Measurements from ENCODE around the gene NOS1. TPM values are rescaled to one million over a fixed set of nuclear protein-coding genes. Genes with fewer than 3 reads are reported as not detected.

NOS1 gene
- total RNA-seq, 4 donors from 2014 or later, result 0.13 to 2.8 (median 0.73) TPM; not detected in 1

DNA sequence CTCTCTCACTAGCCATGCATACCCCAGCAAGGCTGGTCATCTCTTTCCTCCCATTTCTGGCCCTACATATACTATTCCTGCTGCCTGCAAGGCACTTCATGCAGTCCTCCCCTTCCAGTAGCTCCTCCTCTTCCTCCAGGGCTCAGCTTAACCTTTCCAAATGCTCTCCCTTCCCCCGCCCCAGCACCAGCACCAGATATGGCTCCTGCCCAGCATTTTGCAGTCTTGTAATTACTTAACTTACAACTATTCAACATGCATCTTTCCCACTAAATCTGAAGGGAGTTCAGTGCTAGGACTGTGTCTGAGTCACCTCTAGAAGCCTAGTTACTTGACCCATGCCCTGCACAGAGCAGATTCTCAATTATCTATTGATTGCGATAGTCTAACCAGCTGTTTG is 169.4 kb downstream of the NOS1 start:
- peak; percentile 19 to 32 for DNase-seq
- Histone ChIP-seq H3K4me1 (peaks cover 1 to 9% of the 10 kb centered on the region in 2 donors), H3K36me3 (no peaks in the 10 kb centered on the region), H3K27ac (no peak overlapping the region), H3K9me3 (no peaks in the 10 kb centered on the region), H3K4me3 (replicated peaks in 1 of 3) (no peak overlapping the region), H3K27me3 (no peaks in the 10 kb centered on the region)
- TF ChIP-seq, protein P1, sequence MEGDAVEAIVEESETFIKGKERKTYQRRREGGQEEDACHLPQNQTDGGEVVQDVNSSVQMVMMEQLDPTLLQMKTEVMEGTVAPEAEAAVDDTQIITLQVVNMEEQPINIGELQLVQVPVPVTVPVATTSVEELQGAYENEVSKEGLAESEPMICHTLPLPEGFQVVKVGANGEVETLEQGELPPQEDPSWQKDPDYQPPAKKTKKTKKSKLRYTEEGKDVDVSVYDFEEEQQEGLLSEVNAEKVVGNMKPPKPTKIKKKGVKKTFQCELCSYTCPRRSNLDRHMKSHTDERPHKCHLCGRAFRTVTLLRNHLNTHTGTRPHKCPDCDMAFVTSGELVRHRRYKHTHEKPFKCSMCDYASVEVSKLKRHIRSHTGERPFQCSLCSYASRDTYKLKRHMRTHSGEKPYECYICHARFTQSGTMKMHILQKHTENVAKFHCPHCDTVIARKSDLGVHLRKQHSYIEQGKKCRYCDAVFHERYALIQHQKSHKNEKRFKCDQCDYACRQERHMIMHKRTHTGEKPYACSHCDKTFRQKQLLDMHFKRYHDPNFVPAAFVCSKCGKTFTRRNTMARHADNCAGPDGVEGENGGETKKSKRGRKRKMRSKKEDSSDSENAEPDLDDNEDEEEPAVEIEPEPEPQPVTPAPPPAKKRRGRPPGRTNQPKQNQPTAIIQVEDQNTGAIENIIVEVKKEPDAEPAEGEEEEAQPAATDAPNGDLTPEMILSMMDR (IDR thresholded peaks at IDR 0.05), result no peak
- TF ChIP-seq POLR2A (IDR thresholded peaks at IDR 0.05), result no peak
- intact Hi-C loops (cut with DNase I), result no loop called here
- WGBS, 2 donors, result 88% methylated on average over 2 of the region's 2 CpGs

DNA sequence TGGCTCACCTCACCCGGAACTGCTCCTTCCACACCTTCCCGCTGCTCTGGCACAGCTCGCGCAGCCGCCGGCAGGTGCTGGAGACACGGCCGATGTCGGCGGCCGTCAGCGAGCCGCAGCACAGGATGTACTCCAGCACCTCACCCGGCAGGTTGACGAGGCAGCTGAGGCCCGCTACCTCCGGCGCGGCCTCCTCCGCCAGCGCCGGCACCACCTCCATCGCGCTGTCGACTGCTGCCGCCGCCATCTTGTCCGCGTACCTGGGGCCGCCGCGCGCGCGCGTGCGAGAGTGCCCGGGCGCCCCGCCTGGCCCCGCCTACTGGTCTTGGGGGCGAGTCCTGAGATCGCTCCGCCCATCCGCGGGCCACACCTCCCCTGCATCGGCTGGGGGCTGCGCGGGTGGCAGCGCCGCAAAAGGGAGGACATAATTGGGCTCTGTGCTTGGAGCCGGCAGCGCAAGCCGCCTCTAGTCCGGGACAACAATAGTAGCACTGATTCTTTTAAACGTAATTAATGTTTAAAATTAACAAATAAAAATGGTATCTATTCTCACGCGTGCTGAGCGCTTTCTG is 171.1 kb downstream of the NOS1 start, which contains the start of gene FBXO21:
FBXO21 (minus strand) TSS at position 261 of the 572 bp plus-strand sequence; CDS start at position 247, 14 bp downstream.
- peaks cover 7 to 13% of the 10 kb centered on the region in 2 donors for H3K4me1 ChIP-seq
- peak within 1 kb of the TSS; percentile 37 to 83 (median 67) for H3K4me3 ChIP-seq (replicated peaks in 1 of 3)
- H3K9me3 ChIP-seq, result no peaks in the 10 kb centered on the region
- no peaks in the 10 kb centered on the region for H3K27me3 ChIP-seq
- intact Hi-C loops (cut with DNase I), result no loop called here
- DNase-seq, result peak; percentile 89 to 92
- H3K36me3 ChIP-seq, result no peaks in the 10 kb centered on the region
- WGBS, 2 donors, result 18 to 20% methylated on average over 10 to 11 of the region's 59 CpGs
- peak; percentile 86 to 97 for TF ChIP-seq POLR2A (IDR thresholded peaks at IDR 0.05)
- TF ChIP-seq, protein P1 (IDR thresholded peaks at IDR 0.05), result peak in 1 of 6 experiments; percentile 29
- peak within 1 kb of the TSS; percentile 10 to 76 (median 66) for H3K27ac ChIP-seq

DNA sequence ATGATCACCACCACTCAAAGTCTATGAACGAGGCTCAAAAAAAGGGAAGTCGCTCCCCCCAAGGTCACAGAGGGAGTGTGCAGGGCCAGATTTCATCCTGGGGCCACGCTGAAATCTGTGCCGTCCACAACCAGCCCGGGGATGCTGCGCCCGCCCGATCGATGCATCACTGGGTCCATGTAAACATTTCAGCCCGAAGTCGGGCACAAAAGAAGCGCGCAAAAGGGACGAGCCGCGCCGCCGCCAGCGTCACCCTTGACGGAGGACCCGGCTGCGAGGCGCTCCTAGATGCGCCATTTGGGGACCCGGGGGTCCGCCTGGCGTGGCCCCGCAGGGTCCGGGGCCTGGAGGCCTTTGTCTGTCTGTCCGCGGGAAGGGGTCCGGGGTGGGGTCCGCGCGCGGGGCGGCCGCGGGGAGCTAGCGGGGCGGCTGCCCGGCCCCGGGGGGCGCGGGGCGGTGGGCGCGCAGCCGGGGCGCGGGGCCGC is 171.7 kb downstream of the NOS1 start:
- peak; percentile 27 to 36 for DNase-seq
- Histone ChIP-seq H3K27me3 (no peaks in the 10 kb centered on the region), H3K4me3 (replicated peaks in 1 of 3) (peak overlapping the region; percentile 37 to 83 (median 67)), H3K4me1 (peaks cover 7 to 13% of the 10 kb centered on the region in 2 donors), H3K36me3 (peaks cover 0 to 5% of the 10 kb centered on the region in 2 donors), H3K9me3 (no peaks in the 10 kb centered on the region), H3K27ac (peak overlapping the region; percentile 10 to 76 (median 66))
- 0% methylated on average over 8 to 18 of the region's 52 CpGs for WGBS, 2 donors
- no peak for TF ChIP-seq POLR2A (IDR thresholded peaks at IDR 0.05)
- TF ChIP-seq, protein P1 (IDR thresholded peaks at IDR 0.05), result no peak
- intact Hi-C loops (cut with DNase I), result no loop called here

DNA sequence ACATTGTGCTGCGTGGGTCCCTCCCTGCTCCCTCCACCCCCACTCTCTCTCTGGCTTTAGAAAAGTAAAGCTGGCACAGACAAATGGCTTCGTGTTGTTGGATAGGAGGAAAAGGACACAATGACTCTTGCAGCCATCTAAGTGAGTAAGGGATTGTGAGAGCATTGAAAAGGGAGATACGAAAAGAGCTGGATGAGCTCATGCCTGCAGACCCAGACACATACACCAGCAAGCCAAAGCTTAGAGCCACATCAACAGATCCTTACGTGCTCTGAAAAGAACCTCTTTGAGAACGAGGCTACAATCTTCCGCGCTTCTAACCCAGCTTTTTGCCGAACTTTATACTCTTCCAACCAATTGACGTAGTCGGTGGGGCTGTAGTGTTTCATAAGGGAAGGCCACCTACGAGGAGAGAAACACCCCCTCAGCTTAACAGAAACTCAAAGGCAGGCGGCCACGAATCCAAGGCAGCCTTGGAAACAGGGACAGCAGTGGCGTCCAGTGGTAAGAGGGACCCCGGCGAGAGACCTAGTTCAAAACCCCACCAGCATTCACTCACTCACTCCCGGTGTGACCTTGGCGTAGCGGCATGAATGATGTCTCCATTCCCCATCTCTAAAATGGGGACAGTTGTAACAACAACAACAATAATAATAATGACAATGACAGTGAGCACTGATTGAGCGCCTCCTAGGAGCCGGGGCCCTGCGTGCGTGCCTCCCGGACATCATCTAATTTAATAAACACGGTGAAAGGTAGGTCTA is 172.3 kb downstream of the NOS1 start:
- no peaks in the 10 kb centered on the region for H3K27me3 ChIP-seq
- TF ChIP-seq, protein P1 (IDR thresholded peaks at IDR 0.05), result no peak
- TF ChIP-seq POLR2A (IDR thresholded peaks at IDR 0.05), result no peak
- H3K27ac ChIP-seq, result peak overlapping the region; percentile 10 to 76 (median 66)
- 27 to 29% methylated on average over 18 to 25 of the region's 25 CpGs for WGBS, 2 donors
- H3K36me3 ChIP-seq, result peaks cover 0 to 11% of the 10 kb centered on the region in 2 donors
- intact Hi-C loops (cut with DNase I), result no loop called here
- DNase-seq, result peak; percentile 5 to 12
- peak overlapping the region; percentile 37 to 83 (median 67) for H3K4me3 ChIP-seq (replicated peaks in 1 of 3)
- H3K4me1 ChIP-seq, result peaks cover 7 to 13% of the 10 kb centered on the region in 2 donors
- no peaks in the 10 kb centered on the region for H3K9me3 ChIP-seq

Measured in thyroid gland (tissue), 4 donors.